Glutamatergic neuron (in vitro differentiated cells): Measurements from ENCODE around the gene GATM. TPM values are rescaled to one million over a fixed set of nuclear protein-coding genes. Genes with fewer than 3 reads are reported as not detected.

Experiments
- DNase-seq: peaks from one replicate; pipeline ENCODE4 v3.0.0; 2022
- H3K27ac Mint-ChIP-seq: one replicate; pipeline ENCODE4 v1.8.0; 2020; ENCODE audit warnings: mild to moderate bottlenecking, mixed read lengths, inconsistent platforms; ENCODE audit not compliant: unreplicated experiment
- H3K27me3 Mint-ChIP-seq: one replicate; pipeline ENCODE4 v1.8.0; 2020; ENCODE audit warnings: mild to moderate bottlenecking, moderate library complexity, mixed read lengths, inconsistent platforms; ENCODE audit not compliant: unreplicated experiment
- H3K36me3 Mint-ChIP-seq: one replicate; pipeline ENCODE4 v1.8.0; 2020; ENCODE audit warnings: mild to moderate bottlenecking, mixed read lengths, inconsistent platforms; ENCODE audit not compliant: unreplicated experiment
- H3K4me1 Mint-ChIP-seq: one replicate; pipeline ENCODE4 v1.8.0; 2020; ENCODE audit warnings: mild to moderate bottlenecking, low read depth, mixed read lengths, inconsistent platforms; ENCODE audit not compliant: unreplicated experiment
- H3K4me3 Mint-ChIP-seq: one replicate; pipeline ENCODE4 v1.8.0; 2020; ENCODE audit warnings: mild to moderate bottlenecking, mixed read lengths, inconsistent platforms; ENCODE audit not compliant: unreplicated experiment
- H3K9me3 Mint-ChIP-seq: one replicate; pipeline ENCODE4 v1.8.0; 2020; ENCODE audit warnings: mild to moderate bottlenecking, moderate library complexity, mixed read lengths, inconsistent platforms; ENCODE audit not compliant: unreplicated experiment
- total RNA-seq: library from RNA; stranded (reverse); fragmentation: NEBNext Ultra II Directional; extraction: Animal tissue kit (Norgen Biotek cat#: 25700); gene quantifications from one replicate; pipeline ENCODE4 v1.2.1, GENCODE V29; 2021; ENCODE audit not compliant: unreplicated experiment
- TF ChIP-seq, protein P1 (sequence below): fragments of 200-600 bp; sonication (generic); IDR thresholded peaks from one replicate; pipeline ENCODE4 v1.5.0; 2021; ENCODE audit not compliant: partially characterized antibody, unreplicated experiment

Gene GATM
- total RNA-seq, 1 donor from 2014 or later = 51.2 TPM

DNA sequence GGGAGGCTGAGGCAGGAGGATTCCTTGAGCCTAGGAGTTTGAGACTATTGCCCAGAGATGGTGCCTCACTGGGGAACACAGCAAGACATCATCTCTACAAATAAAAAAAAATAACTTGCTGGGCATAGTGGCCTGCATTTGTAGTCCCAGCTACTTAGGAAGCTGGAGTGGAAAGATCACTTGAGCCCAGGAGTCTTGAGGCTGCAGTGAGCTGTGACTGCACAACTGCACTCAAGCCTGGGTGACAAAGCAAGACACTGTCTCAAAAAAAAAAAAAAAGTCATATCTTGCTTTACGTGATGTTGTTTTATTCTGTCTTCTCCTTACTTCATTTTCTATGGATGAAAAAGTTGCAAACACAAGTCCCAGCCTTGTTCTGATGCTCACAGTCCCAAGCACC lies 14.1 kb downstream of the GATM start:
- Mint-ChIP-seq H3K27ac (no peak overlapping the region), H3K36me3 (no peaks in the 10 kb centered on the region), H3K4me1 (no peaks in the 10 kb centered on the region), H3K9me3 (no peaks in the 10 kb centered on the region), H3K4me3 (no peak overlapping the region), H3K27me3 (peaks cover 3% of the 10 kb centered on the region)
- TF ChIP-seq, protein P1, sequence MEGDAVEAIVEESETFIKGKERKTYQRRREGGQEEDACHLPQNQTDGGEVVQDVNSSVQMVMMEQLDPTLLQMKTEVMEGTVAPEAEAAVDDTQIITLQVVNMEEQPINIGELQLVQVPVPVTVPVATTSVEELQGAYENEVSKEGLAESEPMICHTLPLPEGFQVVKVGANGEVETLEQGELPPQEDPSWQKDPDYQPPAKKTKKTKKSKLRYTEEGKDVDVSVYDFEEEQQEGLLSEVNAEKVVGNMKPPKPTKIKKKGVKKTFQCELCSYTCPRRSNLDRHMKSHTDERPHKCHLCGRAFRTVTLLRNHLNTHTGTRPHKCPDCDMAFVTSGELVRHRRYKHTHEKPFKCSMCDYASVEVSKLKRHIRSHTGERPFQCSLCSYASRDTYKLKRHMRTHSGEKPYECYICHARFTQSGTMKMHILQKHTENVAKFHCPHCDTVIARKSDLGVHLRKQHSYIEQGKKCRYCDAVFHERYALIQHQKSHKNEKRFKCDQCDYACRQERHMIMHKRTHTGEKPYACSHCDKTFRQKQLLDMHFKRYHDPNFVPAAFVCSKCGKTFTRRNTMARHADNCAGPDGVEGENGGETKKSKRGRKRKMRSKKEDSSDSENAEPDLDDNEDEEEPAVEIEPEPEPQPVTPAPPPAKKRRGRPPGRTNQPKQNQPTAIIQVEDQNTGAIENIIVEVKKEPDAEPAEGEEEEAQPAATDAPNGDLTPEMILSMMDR = no peak
- DNase-seq = no peak

DNA sequence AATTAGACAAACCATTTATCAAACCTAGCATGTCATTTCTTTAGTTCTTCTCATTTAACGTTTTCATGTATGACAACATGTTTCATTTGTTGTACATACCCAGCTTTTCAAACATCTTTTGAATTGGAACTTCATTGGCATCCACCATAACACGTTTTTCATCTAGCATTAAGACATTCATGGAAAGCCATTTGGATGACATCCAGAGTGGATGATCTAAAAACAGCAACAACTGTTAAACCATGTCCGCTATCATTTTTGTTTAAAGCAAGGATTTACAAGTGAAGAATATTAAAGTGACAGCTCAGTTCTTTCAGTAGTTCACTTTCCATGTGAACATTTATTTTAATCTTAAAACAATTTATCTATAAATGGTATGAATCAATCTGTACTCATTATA lies 14.5 kb downstream of the GATM start:
- H3K4me3 Mint-ChIP-seq = no peak overlapping the region
- TF ChIP-seq, protein P1 = no peak
- H3K9me3 Mint-ChIP-seq = no peaks in the 10 kb centered on the region
- no peak overlapping the region for H3K27ac Mint-ChIP-seq
- no peaks in the 10 kb centered on the region for H3K36me3 Mint-ChIP-seq
- no peaks in the 10 kb centered on the region for H3K4me1 Mint-ChIP-seq
- DNase-seq = no peak
- peaks cover 3% of the 10 kb centered on the region for H3K27me3 Mint-ChIP-seq

DNA sequence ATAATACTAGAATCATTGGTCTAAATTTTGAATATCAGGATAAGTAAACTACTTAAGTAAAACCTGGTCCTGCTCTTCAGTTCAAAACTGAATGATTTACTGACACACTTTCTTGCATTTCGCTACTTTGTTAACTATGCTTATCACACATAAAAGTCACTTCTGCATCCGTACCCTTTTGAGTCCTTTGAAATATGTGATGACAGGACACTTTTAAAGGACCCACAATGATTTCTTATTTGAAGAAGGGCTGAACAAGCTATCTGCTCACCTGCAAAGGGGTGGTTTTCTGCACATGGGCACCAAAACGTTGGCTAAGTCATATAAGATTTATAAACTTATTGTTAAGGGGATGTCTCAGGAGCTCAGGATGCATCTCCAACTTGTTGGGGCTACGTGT lies 15.0 kb downstream of the GATM start:
- Mint-ChIP-seq H3K27me3 (peaks cover 3% of the 10 kb centered on the region), H3K4me1 (no peaks in the 10 kb centered on the region), H3K36me3 (no peaks in the 10 kb centered on the region), H3K27ac (no peak overlapping the region), H3K9me3 (no peaks in the 10 kb centered on the region), H3K4me3 (no peak overlapping the region)
- TF ChIP-seq, protein P1 = no peak
- no peak for DNase-seq

GRCh38 chr15:45362419-45362818 lies 15.9 kb downstream of the GATM start:
- Mint-ChIP-seq H3K27ac (no peak overlapping the region), H3K9me3 (no peaks in the 10 kb centered on the region), H3K4me1 (no peaks in the 10 kb centered on the region), H3K36me3 (no peaks in the 10 kb centered on the region), H3K4me3 (no peak overlapping the region), H3K27me3 (no peaks in the 10 kb centered on the region)
- DNase-seq = no peak
- TF ChIP-seq, protein P1 = no peak

DNA sequence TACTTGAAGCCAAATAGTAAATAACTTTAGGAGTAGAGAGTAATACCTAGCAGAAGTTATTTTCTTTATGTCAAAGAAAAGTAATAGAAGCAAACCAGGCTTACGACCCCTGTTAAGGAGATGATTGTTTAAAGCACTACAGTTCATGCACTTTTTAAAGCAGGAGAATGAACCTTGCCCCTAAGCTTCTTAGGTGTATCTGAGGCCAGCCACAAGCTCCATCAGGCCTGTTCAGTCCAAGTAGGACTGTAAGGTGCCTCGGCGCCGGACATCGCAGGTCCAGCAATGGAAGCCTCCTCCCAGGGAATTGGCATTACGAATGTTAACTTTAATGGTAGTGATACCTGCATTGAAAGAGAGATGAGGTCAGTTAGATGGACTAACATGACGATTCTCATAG lies 16.5 kb downstream of the GATM start:
- Mint-ChIP-seq H3K4me1 (no peaks in the 10 kb centered on the region), H3K27me3 (no peaks in the 10 kb centered on the region), H3K27ac (no peak overlapping the region), H3K9me3 (no peaks in the 10 kb centered on the region), H3K36me3 (no peaks in the 10 kb centered on the region), H3K4me3 (no peak overlapping the region)
- TF ChIP-seq, protein P1 = no peak
- DNase-seq = no peak
